GM18508 (cell line): ENCODE data around the gene SLC2A9.
A peak's percentile ranks its signal among the peaks of the same experiment; 100 is the strongest.
"Not testable (repeated sequence)": the region's sequence is repeated elsewhere in the genome, so short reads cannot be mapped to it uniquely, and the experiment has no call there.

Source experiments
- ATAC-seq: cut with Tn5 transposase; IDR thresholded peaks from one replicate; pipeline ENCODE4 v1.9.1; 2021; ENCODE audit warnings: moderate number of reproducible peaks; ENCODE audit not compliant: insufficient read depth, unreplicated experiment

SLC2A9 gene

GRCh38 chr4:10002278-10002677 is 19.0 kb downstream of the SLC2A9 start:
- ATAC-seq = no peak

- no peak for ATAC-seq
These were observed 19.5 kb downstream of the SLC2A9 start for GRCh38 chr4:10001757-10002156.

GRCh38 chr4:9999956-10000561 is 21.2 kb downstream of the SLC2A9 start:
- ATAC-seq = peak; percentile 53

GRCh38 chr4:9997886-9998285 is 23.4 kb downstream of the SLC2A9 start:
- ATAC-seq = no peak

- no peak for ATAC-seq
These were observed 24.8 kb downstream of the SLC2A9 start for GRCh38 chr4:9996319-9997110.

- ATAC-seq = peak; percentile 65
These were observed 26.9 kb downstream of the SLC2A9 start for GRCh38 chr4:9994246-9994847.

- ATAC-seq = no peak
These were observed 31.2 kb downstream of the SLC2A9 start for GRCh38 chr4:9989918-9990635.

GRCh38 chr4:9988933-9989332 is 32.4 kb downstream of the SLC2A9 start:
- ATAC-seq = no peak

GRCh38 chr4:9988363-9988749 is 32.9 kb downstream of the SLC2A9 start:
- no peak for ATAC-seq

- ATAC-seq = peak; percentile 66
These were observed 33.4 kb downstream of the SLC2A9 start for GRCh38 chr4:9987749-9988362.

- ATAC-seq = no peak
These were observed 36.7 kb downstream of the SLC2A9 start for GRCh38 chr4:9984621-9985020.

GRCh38 chr4:9983211-9983610 is 38.1 kb downstream of the SLC2A9 start:
- no peak for ATAC-seq

GRCh38 chr4:9981899-9982298 is 39.4 kb downstream of the SLC2A9 start:
- not testable (repeated sequence) for ATAC-seq

- no peak for ATAC-seq
These were observed 40.4 kb downstream of the SLC2A9 start for GRCh38 chr4:9980898-9981297.

- ATAC-seq = no peak
These were observed 42.1 kb downstream of the SLC2A9 start for GRCh38 chr4:9979101-9979701.

GRCh38 chr4:9977518-9978031 is 43.7 kb downstream of the SLC2A9 start:
- no peak for ATAC-seq

GRCh38 chr4:9976781-9977180 is 44.5 kb downstream of the SLC2A9 start:
- no peak for ATAC-seq

GRCh38 chr4:9976293-9976692 is 45.0 kb downstream of the SLC2A9 start:
- ATAC-seq = no peak

- no peak for ATAC-seq
These were observed 49.6 kb downstream of the SLC2A9 start for GRCh38 chr4:9971711-9972110.
